ENCODE measurements around the gene NXPE4.
"Not testable (repeated sequence)": the region's sequence is repeated elsewhere in the genome, so short reads cannot be mapped to it uniquely, and the experiment has no call there.

NXPE4 gene

DNA sequence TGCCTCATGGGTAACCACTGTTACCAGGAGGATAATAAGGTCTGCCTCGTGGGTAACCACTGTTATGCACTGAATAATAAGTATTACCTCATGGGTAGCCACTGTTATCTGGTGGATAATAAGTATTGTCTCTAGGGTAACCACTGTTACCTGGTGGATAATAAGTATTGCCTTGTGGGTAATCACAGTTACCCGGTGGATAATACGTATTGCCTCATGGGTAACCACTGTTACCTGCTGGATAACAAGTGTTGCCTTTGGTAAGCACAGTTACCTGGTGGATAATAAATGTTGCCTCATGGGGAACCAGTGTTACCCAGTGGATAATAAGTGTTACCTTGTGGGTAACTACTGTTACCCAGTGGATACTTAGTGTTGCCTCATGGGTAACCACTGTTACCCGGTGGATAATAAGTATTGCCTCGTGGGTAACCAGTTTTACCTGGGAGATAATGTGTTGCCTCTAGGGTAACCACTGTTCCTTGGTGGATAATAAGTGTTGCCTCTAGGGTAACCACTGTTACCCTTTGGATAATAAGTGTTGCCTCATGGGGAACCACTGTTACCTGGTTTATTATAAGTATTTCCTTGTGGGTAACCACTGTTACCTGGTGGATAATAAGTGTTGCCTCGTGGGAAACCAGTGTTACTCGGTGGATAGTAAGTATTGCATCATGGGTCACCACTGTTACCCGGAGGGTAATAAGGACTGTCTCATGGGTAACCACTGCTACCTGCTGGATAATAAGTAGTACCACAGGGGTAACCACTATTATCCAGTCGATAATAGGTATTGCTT lies 10.6 kb upstream of the NXPE4 start:
- no peaks in the 10 kb centered on the region for H3K79me2 ChIP-seq
- no peaks in the 10 kb centered on the region for H3K27me3 ChIP-seq (ENCODE audit: control insufficient read depth, insufficient read depth, low read length)
- no peaks in the 10 kb centered on the region for H3K4me1 ChIP-seq
- H2AFZ ChIP-seq, result no peak overlapping the region
- no peak overlapping the region for H3K4me3 ChIP-seq (ENCODE audit: low read depth, low read length)
- H3K27ac ChIP-seq, result no peak overlapping the region
- no peaks in the 10 kb centered on the region for H3K36me3 ChIP-seq (ENCODE audit: control insufficient read depth, insufficient read depth, low read length)
- no peak overlapping the region for H3K9ac ChIP-seq
- no peak overlapping the region for H3K4me2 ChIP-seq (ENCODE audit: low read length)
- no peaks in the 10 kb centered on the region for H3K9me3 ChIP-seq (ENCODE audit: control insufficient read depth, low read length)
- TF ChIP-seq, protein P1, sequence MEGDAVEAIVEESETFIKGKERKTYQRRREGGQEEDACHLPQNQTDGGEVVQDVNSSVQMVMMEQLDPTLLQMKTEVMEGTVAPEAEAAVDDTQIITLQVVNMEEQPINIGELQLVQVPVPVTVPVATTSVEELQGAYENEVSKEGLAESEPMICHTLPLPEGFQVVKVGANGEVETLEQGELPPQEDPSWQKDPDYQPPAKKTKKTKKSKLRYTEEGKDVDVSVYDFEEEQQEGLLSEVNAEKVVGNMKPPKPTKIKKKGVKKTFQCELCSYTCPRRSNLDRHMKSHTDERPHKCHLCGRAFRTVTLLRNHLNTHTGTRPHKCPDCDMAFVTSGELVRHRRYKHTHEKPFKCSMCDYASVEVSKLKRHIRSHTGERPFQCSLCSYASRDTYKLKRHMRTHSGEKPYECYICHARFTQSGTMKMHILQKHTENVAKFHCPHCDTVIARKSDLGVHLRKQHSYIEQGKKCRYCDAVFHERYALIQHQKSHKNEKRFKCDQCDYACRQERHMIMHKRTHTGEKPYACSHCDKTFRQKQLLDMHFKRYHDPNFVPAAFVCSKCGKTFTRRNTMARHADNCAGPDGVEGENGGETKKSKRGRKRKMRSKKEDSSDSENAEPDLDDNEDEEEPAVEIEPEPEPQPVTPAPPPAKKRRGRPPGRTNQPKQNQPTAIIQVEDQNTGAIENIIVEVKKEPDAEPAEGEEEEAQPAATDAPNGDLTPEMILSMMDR (IDR thresholded peaks at IDR 0.05), result no peak

DNA sequence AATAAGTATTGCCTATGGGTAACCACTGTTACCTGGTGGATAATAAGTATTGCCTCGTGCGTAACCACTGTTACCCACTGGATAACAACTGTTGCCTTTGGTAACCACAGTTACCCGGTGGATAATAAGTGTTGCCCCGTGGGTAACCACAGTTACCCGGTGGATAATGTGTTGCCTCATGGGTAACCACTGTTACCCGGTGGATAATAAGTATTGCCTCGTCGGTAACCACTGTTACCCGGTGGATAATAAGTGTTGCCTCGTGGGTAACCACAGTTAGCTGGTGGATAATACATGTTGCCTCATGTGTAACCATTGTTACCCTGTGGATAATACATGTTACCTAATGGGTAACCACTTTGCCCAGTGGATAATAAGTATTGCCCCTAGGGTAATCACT lies 9.8 kb upstream of the NXPE4 start:
- Histone ChIP-seq H3K27ac (no peak overlapping the region), H3K4me3 (ENCODE audit: low read depth, low read length) (no peak overlapping the region), H3K79me2 (no peaks in the 10 kb centered on the region), H3K27me3 (ENCODE audit: control insufficient read depth, insufficient read depth, low read length) (no peaks in the 10 kb centered on the region), H3K4me1 (no peaks in the 10 kb centered on the region), H2AFZ (no peak overlapping the region), H3K9me3 (ENCODE audit: control insufficient read depth, low read length) (no peaks in the 10 kb centered on the region), H3K9ac (no peak overlapping the region), H3K36me3 (ENCODE audit: control insufficient read depth, insufficient read depth, low read length) (no peaks in the 10 kb centered on the region), H3K4me2 (ENCODE audit: low read length) (no peak overlapping the region)
- TF ChIP-seq, protein P1 (IDR thresholded peaks at IDR 0.05), result no peak

DNA sequence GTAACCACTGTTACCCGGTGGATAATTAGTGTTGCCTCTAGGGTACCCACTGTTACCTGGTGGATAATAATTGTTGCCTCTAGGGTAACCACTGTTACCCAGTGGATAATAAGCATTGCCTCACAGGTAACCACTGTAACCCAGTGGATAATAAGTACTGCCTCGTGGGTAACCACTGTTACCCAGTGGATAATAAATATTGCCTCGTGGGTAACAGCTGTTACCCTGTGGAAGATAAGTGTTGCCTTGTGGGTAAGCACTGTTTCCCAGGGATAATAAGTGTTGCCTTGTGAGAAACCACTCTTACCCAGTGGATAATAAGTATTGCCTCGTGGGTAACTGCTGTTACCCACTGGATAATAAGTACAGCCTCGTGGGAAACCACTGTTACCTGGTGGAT lies 9.3 kb upstream of the NXPE4 start:
- Histone ChIP-seq H3K4me3 (ENCODE audit: low read depth, low read length) (no peak overlapping the region), H3K9ac (no peak overlapping the region), H3K79me2 (no peaks in the 10 kb centered on the region), H3K27me3 (ENCODE audit: control insufficient read depth, insufficient read depth, low read length) (no peaks in the 10 kb centered on the region), H3K36me3 (ENCODE audit: control insufficient read depth, insufficient read depth, low read length) (no peaks in the 10 kb centered on the region), H3K4me1 (no peaks in the 10 kb centered on the region), H3K4me2 (ENCODE audit: low read length) (no peak overlapping the region), H3K9me3 (ENCODE audit: control insufficient read depth, low read length) (no peaks in the 10 kb centered on the region), H3K27ac (no peak overlapping the region), H2AFZ (no peak overlapping the region)
- TF ChIP-seq, protein P1 (IDR thresholded peaks at IDR 0.05), result no peak

DNA sequence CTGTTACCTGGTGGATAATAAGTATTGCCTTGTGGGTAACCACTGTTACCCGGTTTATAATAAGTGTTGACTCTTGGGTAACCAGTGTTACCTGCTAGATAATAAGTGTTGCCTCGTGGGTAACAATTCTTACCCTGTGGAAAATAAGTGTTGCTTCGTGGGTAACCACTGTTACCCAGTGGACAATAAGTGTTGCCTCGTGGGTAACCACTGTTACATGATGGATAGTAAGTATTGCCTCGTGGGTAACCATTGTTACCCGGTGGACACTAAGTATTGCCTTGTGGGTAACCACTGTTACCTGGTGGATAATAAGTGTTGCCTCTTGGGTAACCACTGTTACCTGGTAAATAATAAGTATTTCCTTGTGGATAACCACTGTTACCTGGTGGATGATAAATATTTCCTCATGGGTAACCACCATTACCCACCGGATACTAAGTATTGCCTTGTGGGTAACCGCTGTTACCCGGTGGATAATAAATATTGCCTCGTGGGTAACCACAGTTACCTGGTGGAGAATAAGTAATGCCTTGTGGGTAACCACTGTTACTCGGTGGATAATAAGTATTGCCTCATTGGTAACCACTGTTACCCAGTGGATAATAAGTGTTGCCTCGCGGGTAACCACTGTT lies 8.7 kb upstream of the NXPE4 start:
- Histone ChIP-seq H2AFZ (no peak overlapping the region), H3K27me3 (ENCODE audit: control insufficient read depth, insufficient read depth, low read length) (no peaks in the 10 kb centered on the region), H3K36me3 (ENCODE audit: control insufficient read depth, insufficient read depth, low read length) (no peaks in the 10 kb centered on the region), H3K9me3 (ENCODE audit: control insufficient read depth, low read length) (no peaks in the 10 kb centered on the region), H3K27ac (no peak overlapping the region), H3K4me1 (no peaks in the 10 kb centered on the region), H3K9ac (no peak overlapping the region), H3K4me2 (ENCODE audit: low read length) (no peak overlapping the region), H3K4me3 (ENCODE audit: low read depth, low read length) (no peak overlapping the region), H3K79me2 (no peaks in the 10 kb centered on the region)
- TF ChIP-seq, protein P1 (IDR thresholded peaks at IDR 0.05), result no peak

DNA sequence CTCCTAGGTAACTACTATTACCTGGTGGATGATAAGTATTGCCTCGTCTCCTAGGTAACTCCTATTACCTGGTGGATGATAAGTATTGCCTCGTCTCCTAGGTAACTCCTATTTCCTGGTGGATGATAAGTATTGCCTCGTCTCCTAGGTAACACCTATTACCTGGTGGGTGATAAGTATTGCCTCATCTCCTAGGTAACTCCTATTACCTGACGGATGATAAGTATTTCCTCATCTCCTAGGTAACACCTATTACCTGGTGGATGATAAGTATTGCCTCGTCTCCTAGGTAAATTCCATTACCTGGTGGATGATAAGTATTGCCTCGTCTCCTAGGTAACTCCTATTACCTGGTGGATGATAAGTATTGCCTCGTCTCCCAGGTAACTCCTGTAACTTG lies 7.6 kb upstream of the NXPE4 start:
- not testable (repeated sequence) for H3K9me3 ChIP-seq (ENCODE audit: control insufficient read depth, low read length); H3K27ac ChIP-seq; H3K4me2 ChIP-seq (ENCODE audit: low read length); H3K9ac ChIP-seq; H3K4me1 ChIP-seq; H3K27me3 ChIP-seq (ENCODE audit: control insufficient read depth, insufficient read depth, low read length); H2AFZ ChIP-seq; H3K79me2 ChIP-seq; H3K36me3 ChIP-seq (ENCODE audit: control insufficient read depth, insufficient read depth, low read length); H3K4me3 ChIP-seq (ENCODE audit: low read depth, low read length)
